Body of pancreas (tissue), 4 donors: Measurements from ENCODE around the gene ZNF70. TPM values are rescaled to one million over a fixed set of nuclear protein-coding genes. Genes with fewer than 3 reads are reported as not detected.

Experiments used
- ATAC-seq: fragments of 150-250 bp; one replicate; pipeline ENCODE4 v1.9.1; 2016
- DNase-seq, 4 donors: peaks; one replicate each; pipeline ENCODE4 v3.0.0-alpha.2; 2019
- H3K27ac ChIP-seq, 4 donors: fragments of 200-600 bp; sonication (generic); 1 replicate in 3 of 4; 2 replicates in 1 of 4; pipeline versions ENCODE4 v1.5.1 to v1.6.1; 2016 to 2019; ENCODE audit warnings: mild to moderate bottlenecking in 1 of 4, mixed read lengths in 1 of 4, moderate library complexity in 1 of 4
- H3K27me3 ChIP-seq, 2 donors: fragments of 200-600 bp; sonication (generic); one replicate each; pipeline ENCODE4 v1.6.0; 2016; ENCODE audit warnings: mild to moderate bottlenecking in 1 of 2
- H3K36me3 ChIP-seq, 2 donors: fragments of 200-600 bp; sonication (generic); replicated peaks in 1 of 2; 2 replicates each; pipeline ENCODE4 v1.5.1; 2016; ENCODE audit warnings: low read depth in 2 of 2; ENCODE audit not compliant: insufficient read depth in 1 of 2
- H3K4me1 ChIP-seq: fragments of 200-600 bp; sonication (generic); one replicate; pipeline ENCODE4 v1.6.0; 2016
- H3K4me3 ChIP-seq, 2 donors: fragments of 200-600 bp; sonication (generic); 1 replicate in 1 of 2; 2 replicates in 1 of 2; pipeline ENCODE4 v1.5.1; 2016 to 2019
- H3K9me3 ChIP-seq, 3 donors: fragments of 200-600 bp; sonication (generic); 1 replicate in 2 of 3; 2 replicates in 1 of 3; pipeline ENCODE4 v1.5.1; 2016
- CTCF ChIP-seq, 7 experiments: fragments of 450-650 bp in 4 of 7; fragments of 200-600 bp in 3 of 7; sonication (generic) in 3 of 7; IDR thresholded peaks; one replicate each; pipeline ENCODE4 v1.5.1; 2016 to 2019; ENCODE audit warnings: antibody characterized with exemption in 7 of 7
- POLR2A ChIP-seq, 3 donors: fragments of 450-650 bp; IDR thresholded peaks; one replicate each; pipeline ENCODE4 v1.6.1; 2016; ENCODE audit warnings: antibody characterized with exemption in 3 of 3, mild to moderate bottlenecking in 2 of 3
- WGBS, 2 donors: methylation state at CpG; one replicate each; pipeline ENCODE4 v1.1.5; 2017; 5-methylcytosine and 5-hydroxymethylcytosine counted together
- intact Hi-C: fragments of 100-400 bp; cut with DNase I; formaldehyde crosslinking; loops from one replicate; pipeline ENCODE4 v1.15.1; 2023
- total RNA-seq, 2 donors: library from RNA; depleted of rRNA; stranded (reverse); fragments of >200 nt; gene quantifications; one replicate each; pipeline ENCODE4 v1.1.0, GENCODE V29; 2016

The ZNF70 gene
- total RNA-seq, 2 donors from 2014 or later: 4.2 to 9.9 TPM

DNA sequence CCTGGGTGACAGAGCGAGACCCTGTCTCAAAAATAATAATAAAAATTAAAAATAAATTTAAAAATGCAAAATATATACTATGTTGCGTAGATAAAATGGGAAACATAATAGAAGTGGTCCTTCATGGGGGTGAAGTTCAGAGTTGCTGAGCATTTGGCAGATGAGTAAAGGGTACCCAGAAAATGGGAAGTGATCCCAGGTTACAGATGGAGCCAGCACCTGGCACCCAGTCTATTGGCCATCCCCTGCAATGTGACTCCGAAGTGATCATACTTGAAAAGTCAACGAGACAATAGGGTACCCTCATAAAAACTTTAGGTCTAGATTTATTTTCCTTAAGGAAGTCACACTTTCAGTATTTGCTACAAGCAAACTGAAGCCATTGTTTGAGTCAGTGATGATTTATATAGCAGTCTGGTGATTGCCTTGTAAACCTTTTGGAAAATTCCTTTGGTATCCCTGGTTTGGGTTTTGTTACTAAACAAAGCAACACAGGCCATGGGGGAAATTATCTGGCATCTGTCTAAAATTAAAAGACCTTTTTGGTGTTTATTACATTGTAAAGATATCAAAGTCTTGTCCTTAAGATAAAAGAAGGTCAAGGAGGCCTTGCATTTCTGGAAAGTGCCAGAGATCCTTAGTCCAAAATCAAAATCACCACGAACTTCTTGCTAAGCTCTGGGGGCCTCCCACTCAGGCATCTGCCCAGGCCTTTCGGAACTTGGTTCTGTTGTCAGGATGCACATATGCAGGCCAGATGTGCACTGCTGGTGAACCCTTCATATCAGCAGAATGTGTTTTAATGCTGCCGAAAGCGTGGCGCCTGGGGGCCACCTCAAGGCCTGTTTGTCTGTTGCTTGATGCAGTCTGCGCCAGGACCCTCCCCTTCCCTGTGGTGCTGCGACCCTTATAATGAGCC, 40.2 kb upstream of the ZNF70 start:
- Histone ChIP-seq H3K4me3 (no peak overlapping the region), H3K4me1 (peaks cover 32% of the 10 kb centered on the region), H3K9me3 (no peaks in the 10 kb centered on the region), H3K27ac (no peak overlapping the region), H3K27me3 (no peaks in the 10 kb centered on the region), H3K36me3 (peaks cover 0 to 18% of the 10 kb centered on the region in 2 donors)
- TF ChIP-seq POLR2A (IDR thresholded peaks at IDR 0.05) (no peak), CTCF (IDR thresholded peaks at IDR 0.05) (no peak)
- intact Hi-C loops: no loop called here
- DNase-seq (no peak), ATAC-seq (no peak)
- WGBS, 2 donors: 77 to 78% methylated on average over 9 to 11 of the region's 11 CpGs

- DNase-seq (no peak), ATAC-seq (no peak)
- intact Hi-C loops: no loop called here
- no peaks in the 10 kb centered on the region for H3K27me3 ChIP-seq
- no peak for TF ChIP-seq POLR2A (IDR thresholded peaks at IDR 0.05)
- peak in 1 of 7 experiments; percentile 3 for TF ChIP-seq CTCF (IDR thresholded peaks at IDR 0.05)
- WGBS, 2 donors: 51 to 63% methylated on average over 4 of the region's 4 CpGs
- H3K36me3 ChIP-seq: peaks cover 0 to 10% of the 10 kb centered on the region in 2 donors
- no peaks in the 10 kb centered on the region for H3K9me3 ChIP-seq
- no peak overlapping the region for H3K4me3 ChIP-seq
- H3K27ac ChIP-seq: peak overlapping the region in 1 of 4 donors; percentile 6
- peaks cover 34% of the 10 kb centered on the region for H3K4me1 ChIP-seq
Measured at GRCh38 chr22:23789638-23790037, 38.7 kb upstream of the ZNF70 start.

DNA sequence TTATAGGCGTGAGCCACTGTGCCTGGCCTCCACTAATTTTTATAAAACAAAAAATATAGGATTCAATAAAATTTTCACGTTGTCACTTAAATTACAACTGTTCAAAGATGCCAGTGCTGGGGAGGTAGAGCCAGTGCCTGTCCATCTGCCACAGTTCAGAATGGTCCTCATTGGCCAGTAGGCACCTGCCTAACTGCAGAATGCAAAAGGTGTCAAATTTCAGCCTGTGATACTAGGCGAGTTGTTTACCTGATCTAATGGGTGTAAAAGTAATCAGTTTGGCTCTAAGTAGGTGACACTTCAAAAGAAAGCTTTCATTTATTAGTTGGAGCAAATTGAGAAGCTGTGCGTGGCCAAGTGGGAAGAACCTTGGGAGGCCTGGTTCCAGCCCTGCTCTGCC, 38.2 kb upstream of the ZNF70 start:
- no peak for TF ChIP-seq CTCF (IDR thresholded peaks at IDR 0.05)
- TF ChIP-seq POLR2A (IDR thresholded peaks at IDR 0.05): no peak
- peak in 1 of 4 donors; percentile 38 for DNase-seq
- H3K36me3 ChIP-seq: peaks cover 0 to 5% of the 10 kb centered on the region in 2 donors
- intact Hi-C loops: no loop called here
- ATAC-seq: no peak
- H3K27me3 ChIP-seq: no peaks in the 10 kb centered on the region
- H3K4me3 ChIP-seq: no peak overlapping the region
- H3K27ac ChIP-seq: peak overlapping the region in 1 of 4 donors; percentile 6
- WGBS, 2 donors: 37 to 50% methylated on average over 4 of the region's 4 CpGs
- H3K9me3 ChIP-seq: no peaks in the 10 kb centered on the region
- H3K4me1 ChIP-seq: peaks cover 39% of the 10 kb centered on the region

DNA sequence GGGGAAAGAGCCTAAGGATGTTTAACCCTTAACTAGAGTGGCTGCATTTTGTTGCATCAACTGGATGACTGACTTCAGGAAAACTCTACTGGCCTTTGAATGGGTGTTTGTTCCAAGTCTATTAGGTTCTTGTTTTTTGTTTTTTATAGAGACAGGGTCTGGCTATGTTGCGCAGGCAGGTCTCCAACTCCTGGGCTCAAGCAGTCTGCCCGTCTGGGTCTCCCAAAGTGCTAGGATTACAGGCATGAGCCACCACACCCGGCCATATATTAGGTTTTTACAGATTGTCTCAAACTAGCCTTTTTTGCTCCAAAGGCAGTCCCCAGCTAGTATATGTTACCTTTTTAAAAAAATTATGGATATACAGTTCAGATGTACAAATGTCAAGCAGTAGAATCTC, 37.0 kb upstream of the ZNF70 start:
- DNase-seq (no peak), ATAC-seq (no peak)
- H3K4me3 ChIP-seq: peak overlapping the region; percentile 77 to 79
- H3K27ac ChIP-seq: peak overlapping the region in 2 of 4 donors; percentile 96 to 100
- TF ChIP-seq POLR2A (IDR thresholded peaks at IDR 0.05) (no peak), CTCF (IDR thresholded peaks at IDR 0.05) (no peak)
- H3K4me1 ChIP-seq: peaks cover 49% of the 10 kb centered on the region
- intact Hi-C loops: no loop called here
- H3K36me3 ChIP-seq: peaks cover 0 to 2% of the 10 kb centered on the region in 2 donors
- H3K27me3 ChIP-seq: no peaks in the 10 kb centered on the region
- H3K9me3 ChIP-seq: no peaks in the 10 kb centered on the region
- WGBS, 2 donors: 59 to 66% methylated on average over 3 of the region's 3 CpGs

DNA sequence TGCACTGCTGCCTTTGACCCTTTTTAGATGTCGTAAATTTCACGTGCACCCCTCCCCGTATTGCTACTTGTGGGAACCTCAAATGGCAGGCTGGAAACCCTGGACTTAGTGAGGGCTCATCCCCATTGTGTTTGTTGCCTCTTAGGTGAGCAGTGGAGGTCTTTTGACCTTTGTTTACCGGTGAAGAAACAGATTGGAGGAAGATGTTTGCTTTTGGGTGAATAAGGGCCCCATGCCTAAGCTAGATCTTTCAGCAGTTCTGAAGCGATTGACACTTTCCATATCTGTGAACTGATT, 36.6 kb upstream of the ZNF70 start:
- TF ChIP-seq POLR2A (IDR thresholded peaks at IDR 0.05) (no peak), CTCF (IDR thresholded peaks at IDR 0.05) (no peak)
- peak; percentile 12 for ATAC-seq
- peaks cover 49% of the 10 kb centered on the region for H3K4me1 ChIP-seq
- intact Hi-C loops: no loop called here
- peak overlapping the region; percentile 96 to 100 (median 98) for H3K27ac ChIP-seq
- no peaks in the 10 kb centered on the region for H3K27me3 ChIP-seq
- no peak for DNase-seq
- H3K36me3 ChIP-seq: no peaks in the 10 kb centered on the region
- H3K4me3 ChIP-seq: peak overlapping the region; percentile 77 to 79
- H3K9me3 ChIP-seq: no peaks in the 10 kb centered on the region
- WGBS, 2 donors: 0 to 2% methylated on average over 3 to 5 of the region's 5 CpGs
